Ishikawa (cell line): ENCODE data around the gene CPE.

ENCODE experiments used
- CEBPB ChIP-seq: IDR thresholded peaks from 2 replicates; pipeline ENCODE4 v1.6.1; 2012
- CREB1 ChIP-seq: IDR thresholded peaks from 2 replicates; pipeline ENCODE4 v1.6.1; 2012; ENCODE audit warnings: low read depth
- EGR1 ChIP-seq: IDR thresholded peaks from 2 replicates; pipeline ENCODE4 v1.6.1; 2012
- EP300 ChIP-seq: IDR thresholded peaks from 2 replicates; pipeline ENCODE4 v1.6.1; 2012; ENCODE audit warnings: borderline replicate concordance
- FOXM1 ChIP-seq: IDR thresholded peaks from 2 replicates; pipeline ENCODE4 v1.6.1; 2012; ENCODE audit warnings: low read depth, borderline replicate concordance
- NFIC ChIP-seq: IDR thresholded peaks from 2 replicates; pipeline ENCODE4 v1.6.1; 2012
- RAD21 ChIP-seq: IDR thresholded peaks from 2 replicates; pipeline ENCODE4 v1.6.1; 2012; ENCODE audit warnings: low read depth
- TAF1 ChIP-seq: IDR thresholded peaks from 2 replicates; pipeline ENCODE4 v1.6.1; 2012; ENCODE audit warnings: low read depth, mild to moderate bottlenecking
- TCF12 ChIP-seq: IDR thresholded peaks from 2 replicates; pipeline ENCODE4 v1.6.1; 2012; ENCODE audit warnings: low read depth
- TEAD4 ChIP-seq: IDR thresholded peaks from 2 replicates; pipeline ENCODE4 v1.6.1; 2012
- YY1 ChIP-seq: IDR thresholded peaks from 2 replicates; pipeline ENCODE4 v1.6.1; 2012; ENCODE audit warnings: low read depth
- ZBTB7A ChIP-seq: IDR thresholded peaks from 2 replicates; pipeline ENCODE4 v1.6.1; 2012; ENCODE audit warnings: low read depth
- TF ChIP-seq, protein P1 (sequence below): IDR thresholded peaks from 2 replicates; pipeline ENCODE4 v1.6.1; 2012
- TF ChIP-seq, protein P2 (sequence below): IDR thresholded peaks from 2 replicates; pipeline ENCODE4 v1.6.1; 2012
- TF ChIP-seq, protein P3 (sequence below): IDR thresholded peaks from 2 replicates; pipeline ENCODE4 v1.6.1; 2012; ENCODE audit warnings: low read depth, mild to moderate bottlenecking

The CPE gene

DNA sequence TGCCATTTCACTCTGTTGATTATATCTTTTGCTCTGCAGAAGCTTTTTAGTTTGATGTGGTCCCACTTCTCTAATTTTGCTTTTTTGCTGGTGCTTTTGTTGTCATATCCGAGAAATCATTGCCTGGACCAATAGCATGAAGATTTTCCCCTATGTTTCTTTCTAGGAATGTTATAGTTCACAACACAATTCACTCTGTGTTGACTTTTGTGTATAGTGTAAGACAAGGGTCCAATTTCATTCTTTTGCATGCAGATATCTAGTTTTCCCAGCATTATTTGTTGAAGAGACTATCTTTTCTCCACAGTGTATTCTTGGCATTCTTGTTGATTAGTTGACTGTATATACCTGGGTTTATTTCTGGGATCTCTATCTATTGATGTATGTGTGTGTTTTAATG is 8.3 kb upstream of the CPE start:
- no peak for TF ChIP-seq YY1
- no peak for TF ChIP-seq CEBPB
- TF ChIP-seq ZBTB7A = no peak
- TF ChIP-seq TCF12 = no peak
- TF ChIP-seq TAF1 = no peak

DNA sequence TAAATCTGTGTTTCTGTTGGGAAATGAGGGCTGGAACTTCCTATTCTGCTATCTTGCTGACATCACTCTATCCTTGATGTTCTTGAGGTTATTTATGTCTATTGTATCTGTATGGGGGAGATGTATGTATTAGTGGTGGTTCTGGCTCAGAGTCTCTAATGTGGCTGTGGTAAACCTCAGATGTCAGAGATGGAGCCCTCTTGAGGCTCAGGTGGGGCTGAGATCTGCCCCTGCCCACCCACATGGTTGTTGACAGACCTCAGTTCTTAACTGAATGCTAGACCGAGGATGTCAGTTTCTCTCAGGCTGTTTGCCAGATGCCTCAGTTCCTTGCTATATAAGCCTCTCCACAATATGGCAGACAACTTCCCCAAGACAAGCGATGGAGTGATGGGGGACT is 3.3 kb upstream of the CPE start:
- no peak for TF ChIP-seq EGR1
- TF ChIP-seq, protein P1, sequence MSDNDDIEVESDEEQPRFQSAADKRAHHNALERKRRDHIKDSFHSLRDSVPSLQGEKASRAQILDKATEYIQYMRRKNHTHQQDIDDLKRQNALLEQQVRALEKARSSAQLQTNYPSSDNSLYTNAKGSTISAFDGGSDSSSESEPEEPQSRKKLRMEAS = no peak
- TF ChIP-seq, protein P2, sequence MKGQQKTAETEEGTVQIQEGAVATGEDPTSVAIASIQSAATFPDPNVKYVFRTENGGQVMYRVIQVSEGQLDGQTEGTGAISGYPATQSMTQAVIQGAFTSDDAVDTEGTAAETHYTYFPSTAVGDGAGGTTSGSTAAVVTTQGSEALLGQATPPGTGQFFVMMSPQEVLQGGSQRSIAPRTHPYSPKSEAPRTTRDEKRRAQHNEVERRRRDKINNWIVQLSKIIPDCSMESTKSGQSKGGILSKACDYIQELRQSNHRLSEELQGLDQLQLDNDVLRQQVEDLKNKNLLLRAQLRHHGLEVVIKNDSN = no peak
- TF ChIP-seq, protein P3, sequence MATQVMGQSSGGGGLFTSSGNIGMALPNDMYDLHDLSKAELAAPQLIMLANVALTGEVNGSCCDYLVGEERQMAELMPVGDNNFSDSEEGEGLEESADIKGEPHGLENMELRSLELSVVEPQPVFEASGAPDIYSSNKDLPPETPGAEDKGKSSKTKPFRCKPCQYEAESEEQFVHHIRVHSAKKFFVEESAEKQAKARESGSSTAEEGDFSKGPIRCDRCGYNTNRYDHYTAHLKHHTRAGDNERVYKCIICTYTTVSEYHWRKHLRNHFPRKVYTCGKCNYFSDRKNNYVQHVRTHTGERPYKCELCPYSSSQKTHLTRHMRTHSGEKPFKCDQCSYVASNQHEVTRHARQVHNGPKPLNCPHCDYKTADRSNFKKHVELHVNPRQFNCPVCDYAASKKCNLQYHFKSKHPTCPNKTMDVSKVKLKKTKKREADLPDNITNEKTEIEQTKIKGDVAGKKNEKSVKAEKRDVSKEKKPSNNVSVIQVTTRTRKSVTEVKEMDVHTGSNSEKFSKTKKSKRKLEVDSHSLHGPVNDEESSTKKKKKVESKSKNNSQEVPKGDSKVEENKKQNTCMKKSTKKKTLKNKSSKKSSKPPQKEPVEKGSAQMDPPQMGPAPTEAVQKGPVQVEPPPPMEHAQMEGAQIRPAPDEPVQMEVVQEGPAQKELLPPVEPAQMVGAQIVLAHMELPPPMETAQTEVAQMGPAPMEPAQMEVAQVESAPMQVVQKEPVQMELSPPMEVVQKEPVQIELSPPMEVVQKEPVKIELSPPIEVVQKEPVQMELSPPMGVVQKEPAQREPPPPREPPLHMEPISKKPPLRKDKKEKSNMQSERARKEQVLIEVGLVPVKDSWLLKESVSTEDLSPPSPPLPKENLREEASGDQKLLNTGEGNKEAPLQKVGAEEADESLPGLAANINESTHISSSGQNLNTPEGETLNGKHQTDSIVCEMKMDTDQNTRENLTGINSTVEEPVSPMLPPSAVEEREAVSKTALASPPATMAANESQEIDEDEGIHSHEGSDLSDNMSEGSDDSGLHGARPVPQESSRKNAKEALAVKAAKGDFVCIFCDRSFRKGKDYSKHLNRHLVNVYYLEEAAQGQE = no peak
- no peak for TF ChIP-seq TCF12
- TF ChIP-seq FOXM1 = no peak
- no peak for TF ChIP-seq TEAD4
- no peak for TF ChIP-seq CREB1
- no peak for TF ChIP-seq TAF1
- TF ChIP-seq RAD21 = no peak
- no peak for TF ChIP-seq YY1
- no peak for TF ChIP-seq EP300
- TF ChIP-seq NFIC = no peak

DNA sequence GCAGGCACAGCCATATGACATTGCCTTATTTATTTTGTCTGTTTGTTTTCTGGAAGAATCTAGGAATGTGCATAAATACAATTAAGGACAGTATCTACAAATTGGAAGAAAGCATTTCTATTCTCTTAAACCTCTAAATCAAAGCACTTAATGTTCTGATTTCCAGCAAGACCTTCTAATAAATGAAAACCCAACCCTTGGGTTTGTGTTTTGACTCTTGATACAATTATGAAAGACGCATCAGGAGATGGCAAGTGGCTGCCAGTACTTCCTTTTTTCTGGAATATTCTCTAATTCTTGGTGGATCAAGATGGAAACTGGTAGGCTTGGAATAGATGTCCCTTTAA is 437 bp upstream of the CPE start:
- TF ChIP-seq EGR1 (no peak), ZBTB7A (no peak)

DNA sequence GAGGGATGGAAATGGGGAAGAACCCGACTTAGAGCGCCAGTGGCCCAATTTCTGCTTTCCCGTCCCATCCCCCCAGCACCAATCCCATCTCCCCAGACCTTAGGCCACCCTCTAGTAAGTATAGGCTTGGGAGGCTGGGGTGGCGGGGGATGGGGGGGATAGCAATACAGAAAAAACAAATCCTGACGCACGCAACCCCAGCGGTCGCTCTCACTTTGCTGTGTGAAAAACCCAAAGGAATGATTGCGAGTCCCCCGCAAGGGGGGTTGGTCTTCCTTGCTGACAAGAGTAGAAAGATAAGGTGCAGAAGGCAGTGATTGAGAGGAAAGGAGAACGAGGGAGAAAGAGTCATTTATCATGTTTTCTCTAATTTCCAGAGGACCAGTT is 863 bp downstream of the CPE start:
- TF ChIP-seq TCF12 (no peak), CEBPB (no peak), ZBTB7A (no peak), RAD21 (no peak), CREB1 (no peak), EGR1 (no peak), FOXM1 (no peak), YY1 (no peak), TAF1 (no peak), NFIC (no peak), TEAD4 (no peak), EP300 (no peak)
- TF ChIP-seq, protein P1 = no peak
- TF ChIP-seq, protein P2 = no peak
- TF ChIP-seq, protein P3 = no peak

DNA sequence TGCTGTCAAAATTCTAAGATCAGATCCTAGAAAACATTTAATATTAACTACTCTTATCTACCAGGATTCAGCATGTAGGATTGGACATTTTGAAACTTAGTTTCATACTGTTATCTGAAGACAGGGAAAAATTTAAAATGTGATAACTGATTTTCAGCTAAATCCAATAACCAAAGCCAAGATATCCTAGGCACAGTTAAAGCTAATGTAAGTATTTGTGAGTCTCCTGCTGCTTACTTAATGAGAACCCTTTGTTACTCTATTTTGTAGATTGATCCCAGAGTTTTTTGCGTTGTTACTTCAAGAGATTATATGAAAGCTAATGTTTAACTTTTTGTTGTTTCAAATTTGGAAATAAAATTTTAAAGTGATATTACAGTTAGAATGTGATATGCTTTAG is 2.0 kb downstream of the CPE start:
- TF ChIP-seq TCF12 = no peak
- no peak for TF ChIP-seq FOXM1
- TF ChIP-seq, protein P3 = no peak
- TF ChIP-seq, protein P2 = no peak
- no peak for TF ChIP-seq EGR1
- no peak for TF ChIP-seq CEBPB
- no peak for TF ChIP-seq CREB1
- TF ChIP-seq, protein P1 = no peak
- no peak for TF ChIP-seq TAF1
- no peak for TF ChIP-seq ZBTB7A
- no peak for TF ChIP-seq YY1
- no peak for TF ChIP-seq TEAD4
- no peak for TF ChIP-seq NFIC
- no peak for TF ChIP-seq RAD21
- no peak for TF ChIP-seq EP300
